ENCODE data around the gene KLF13. TPM values are rescaled to one million over a fixed set of nuclear protein-coding genes. Genes with fewer than 3 reads are reported as not detected.

Gene KLF13
- total and polyA plus RNA-seq, 4 donors: 27.2 to 58.7 (median 33.6) TPM

DNA sequence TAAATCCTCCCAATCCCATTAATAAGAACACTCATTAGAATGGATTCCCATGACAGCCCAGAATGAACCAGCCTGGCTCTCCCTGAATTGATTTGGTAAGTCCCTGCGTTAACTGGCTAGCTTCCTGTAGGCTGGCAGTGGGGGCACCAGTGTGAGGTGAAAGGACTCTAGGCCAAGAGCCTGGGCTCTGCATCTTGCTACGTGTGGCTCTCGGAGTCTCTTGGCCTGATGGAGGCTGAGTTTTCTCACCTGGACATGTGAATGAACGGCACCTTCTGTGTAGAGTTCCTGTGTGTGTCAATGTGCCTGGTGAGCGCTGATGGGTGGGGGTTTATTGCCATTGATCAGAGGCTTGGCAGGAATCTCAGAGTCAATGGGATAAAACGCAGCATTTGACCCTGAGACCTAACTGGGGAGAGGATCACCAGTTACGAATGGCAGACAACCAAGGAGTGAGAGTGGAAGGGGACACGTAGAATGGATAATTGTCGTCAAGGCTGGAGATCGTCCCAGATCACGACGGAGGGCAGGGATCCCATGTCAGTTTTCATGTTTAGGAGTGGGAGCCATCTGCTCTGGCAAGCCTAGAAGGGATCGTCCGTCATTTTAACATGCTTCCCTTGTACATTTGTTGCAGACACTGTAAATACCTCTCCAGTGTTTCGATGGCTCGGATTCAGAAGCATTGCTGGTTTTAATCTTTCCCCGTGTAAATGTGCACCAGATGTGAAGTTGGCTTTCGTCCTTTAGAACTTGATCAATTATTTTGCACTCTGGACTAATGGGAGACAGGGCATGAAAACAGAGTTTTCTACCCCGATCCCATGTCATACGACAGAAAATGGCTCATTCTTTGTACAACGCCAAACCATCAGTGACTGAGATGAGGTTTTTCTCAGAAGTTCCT, 9.0 kb upstream of the KLF13 start:
- intact Hi-C loops (cut with DNase I): loop anchor here in 1 of 2 donors (10.0 kb wide), 1 partner anchor 63 kb away; no protein-coding TSS in a partner anchor

DNA sequence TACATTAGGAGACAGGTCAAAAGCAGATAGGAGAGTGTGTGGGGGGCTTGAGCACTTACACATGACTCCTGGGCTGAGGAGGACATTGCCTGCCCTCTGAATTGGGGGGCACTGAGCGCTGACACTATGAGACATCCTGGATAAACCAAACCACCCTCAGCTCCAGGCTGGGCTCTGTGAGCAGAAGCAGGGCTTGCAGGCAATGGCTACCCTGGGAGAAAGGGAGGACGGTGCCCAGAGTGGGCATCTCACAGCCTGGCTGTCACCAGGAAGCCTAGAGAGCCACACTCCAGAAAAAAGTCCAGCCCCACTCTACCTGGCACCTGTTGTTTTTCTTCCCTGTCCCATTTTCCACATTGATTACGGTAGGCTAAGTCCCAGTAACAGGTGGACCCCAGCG, 8.2 kb upstream of the KLF13 start:
- Histone ChIP-seq H3K9me3 (ENCODE audit: control insufficient read depth, low read length) (peaks cover 3% of the 10 kb centered on the region), H3K27me3 (ENCODE audit: control insufficient read depth in 1 of 2, insufficient read depth in 2 of 2, low read length in 1 of 2) (no peaks in the 10 kb centered on the region), H3K36me3 (ENCODE audit: control insufficient read depth in 1 of 2, insufficient read depth in 2 of 2, low read length in 1 of 2) (no peaks in the 10 kb centered on the region), H3K27ac (ENCODE audit: low read depth in 1 of 2, low read length in 2 of 2) (no peak overlapping the region), H3K4me3 (ENCODE audit: low read length in 2 of 2) (no peak overlapping the region), H3K4me1 (ENCODE audit: control insufficient read depth in 1 of 2, insufficient read depth in 2 of 2, low read length in 2 of 2) (no peaks in the 10 kb centered on the region)
- intact Hi-C loops (cut with DNase I): loop anchor here in 1 of 2 donors (10.0 kb wide), 1 partner anchor 64 kb away; no protein-coding TSS in a partner anchor
- DNase-seq (no peak), ATAC-seq (ENCODE audit: low FRiP score) (no peak)
- WGBS, 2 donors: 89 to 92% methylated on average over 4 of the region's 4 CpGs

More for the DNA sequence above, 9.0 kb upstream of the KLF13 start:
- DNase-seq (no peak), ATAC-seq (ENCODE audit: low FRiP score) (no peak)
- Histone ChIP-seq H3K9me3 (ENCODE audit: control insufficient read depth, low read length) (peaks cover 3% of the 10 kb centered on the region), H3K27me3 (ENCODE audit: control insufficient read depth in 1 of 2, insufficient read depth in 2 of 2, low read length in 1 of 2) (no peaks in the 10 kb centered on the region), H3K27ac (ENCODE audit: low read depth in 1 of 2, low read length in 2 of 2) (no peak overlapping the region), H3K4me1 (ENCODE audit: control insufficient read depth in 1 of 2, insufficient read depth in 2 of 2, low read length in 2 of 2) (no peaks in the 10 kb centered on the region), H3K36me3 (ENCODE audit: control insufficient read depth in 1 of 2, insufficient read depth in 2 of 2, low read length in 1 of 2) (no peaks in the 10 kb centered on the region), H3K4me3 (ENCODE audit: low read length in 2 of 2) (no peak overlapping the region)
- WGBS, 2 donors: 69 to 72% methylated on average over 21 of the region's 21 CpGs

DNA sequence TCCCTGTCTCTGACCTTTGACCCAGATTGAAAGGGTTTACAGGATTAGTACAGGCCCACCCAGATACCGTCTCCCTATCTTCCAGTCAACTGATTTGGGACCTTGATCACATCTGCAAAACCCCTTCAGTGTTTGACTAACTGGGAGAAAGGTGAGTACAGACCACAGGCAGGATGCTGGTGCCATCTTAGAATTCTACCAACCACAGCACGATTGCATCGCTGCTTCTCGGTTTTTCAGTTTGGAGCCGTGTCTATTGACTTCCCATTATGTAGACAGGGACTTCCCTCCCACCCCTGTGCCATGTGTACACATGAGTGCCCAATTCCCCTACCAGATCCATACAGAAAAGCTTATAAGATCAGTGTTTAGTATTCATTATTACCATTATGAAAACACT, 6.6 kb upstream of the KLF13 start:
- DNase-seq: no peak
- intact Hi-C loops (cut with DNase I): loop anchor here (10.0 kb wide), 6 partner anchors 95 to 545 kb away; partner anchors contain the start of gene MTMR10 (in 1 of the 2)
- H3K36me3 ChIP-seq (ENCODE audit: control insufficient read depth in 1 of 2, insufficient read depth in 2 of 2, low read length in 1 of 2): no peaks in the 10 kb centered on the region

DNA sequence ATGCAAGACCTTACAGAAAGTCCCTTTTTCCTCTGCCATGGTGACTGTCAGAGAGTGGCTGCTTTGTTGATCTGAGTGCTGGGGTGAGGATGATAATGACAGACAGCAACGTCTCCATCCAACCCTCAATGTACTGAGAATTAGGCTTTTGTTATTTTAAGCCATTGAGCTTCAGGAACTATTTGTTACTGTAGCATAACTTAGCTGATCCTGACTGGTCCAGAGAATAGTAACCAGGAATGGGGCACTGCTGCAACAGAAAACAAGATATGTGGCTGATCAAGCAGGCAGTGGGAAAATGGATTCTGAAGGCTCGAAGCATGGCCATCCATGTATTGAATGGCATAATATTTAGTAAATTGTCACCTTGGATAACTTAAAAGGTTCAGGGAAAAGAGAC, 5.2 kb upstream of the KLF13 start:
- ATAC-seq (ENCODE audit: low FRiP score) (no peak), DNase-seq (no peak)
- Histone ChIP-seq H3K36me3 (ENCODE audit: control insufficient read depth in 1 of 2, insufficient read depth in 2 of 2, low read length in 1 of 2) (no peaks in the 10 kb centered on the region), H3K9me3 (ENCODE audit: control insufficient read depth, low read length) (no peaks in the 10 kb centered on the region), H3K4me3 (ENCODE audit: low read length in 2 of 2) (no peak overlapping the region), H3K4me1 (ENCODE audit: control insufficient read depth in 1 of 2, insufficient read depth in 2 of 2, low read length in 2 of 2) (peaks cover 0 to 3% of the 10 kb centered on the region in 2 donors), H3K27me3 (ENCODE audit: control insufficient read depth in 1 of 2, insufficient read depth in 2 of 2, low read length in 1 of 2) (no peaks in the 10 kb centered on the region), H3K27ac (ENCODE audit: low read depth in 1 of 2, low read length in 2 of 2) (no peak overlapping the region)
- intact Hi-C loops (cut with DNase I): loop anchor here (10.0 kb wide), 6 partner anchors 97 to 543 kb away; partner anchors contain the start of gene MTMR10 (in 1 of the 2)
- 91% methylated on average over 2 of the region's 2 CpGs for WGBS, 2 donors

More for the DNA sequence above, 6.6 kb upstream of the KLF13 start:
- Histone ChIP-seq H3K27me3 (ENCODE audit: control insufficient read depth in 1 of 2, insufficient read depth in 2 of 2, low read length in 1 of 2) (no peaks in the 10 kb centered on the region), H3K27ac (ENCODE audit: low read depth in 1 of 2, low read length in 2 of 2) (no peak overlapping the region), H3K9me3 (ENCODE audit: control insufficient read depth, low read length) (no peaks in the 10 kb centered on the region), H3K4me3 (ENCODE audit: low read length in 2 of 2) (no peak overlapping the region), H3K4me1 (ENCODE audit: control insufficient read depth in 1 of 2, insufficient read depth in 2 of 2, low read length in 2 of 2) (peaks cover 0 to 1% of the 10 kb centered on the region in 2 donors)
- WGBS, 2 donors: 88 to 91% methylated on average over 5 of the region's 5 CpGs
- no peak for ATAC-seq (ENCODE audit: low FRiP score)

DNA sequence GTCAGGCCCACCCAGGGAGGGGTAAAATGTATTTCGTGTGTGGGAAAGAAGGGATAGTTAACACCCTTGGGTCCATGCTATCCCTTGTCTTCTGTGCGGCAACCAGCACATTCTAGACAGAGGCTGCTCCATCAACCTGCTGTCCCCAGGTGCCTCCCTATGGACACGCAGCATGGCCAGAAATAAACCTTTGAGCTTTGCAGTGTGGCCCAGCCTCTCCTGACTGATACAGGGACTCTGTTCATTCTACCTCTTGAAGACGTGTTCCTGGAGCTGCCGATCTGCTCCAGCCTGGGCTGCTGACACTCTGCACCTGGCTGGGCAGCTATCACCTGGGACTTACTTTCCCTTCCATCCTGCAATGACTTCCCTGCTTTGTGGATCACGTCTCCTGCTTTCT, 4.1 kb upstream of the KLF13 start:
- Histone ChIP-seq H3K4me1 (ENCODE audit: control insufficient read depth in 1 of 2, insufficient read depth in 2 of 2, low read length in 2 of 2) (peaks cover 0 to 3% of the 10 kb centered on the region in 2 donors), H3K27ac (ENCODE audit: low read depth in 1 of 2, low read length in 2 of 2) (no peak overlapping the region), H3K4me3 (ENCODE audit: low read length in 2 of 2) (no peak overlapping the region), H3K36me3 (ENCODE audit: control insufficient read depth in 1 of 2, insufficient read depth in 2 of 2, low read length in 1 of 2) (no peaks in the 10 kb centered on the region), H3K27me3 (ENCODE audit: control insufficient read depth in 1 of 2, insufficient read depth in 2 of 2, low read length in 1 of 2) (no peaks in the 10 kb centered on the region), H3K9me3 (ENCODE audit: control insufficient read depth, low read length) (no peaks in the 10 kb centered on the region)
- intact Hi-C loops (cut with DNase I): loop anchor here (10.0 kb wide), 6 partner anchors 98 to 542 kb away; partner anchors contain the start of gene MTMR10 (in 1 of the 2)
- ATAC-seq (ENCODE audit: low FRiP score) (no peak), DNase-seq (no peak)
- WGBS, 2 donors: 74 to 77% methylated on average over 6 of the region's 6 CpGs

DNA sequence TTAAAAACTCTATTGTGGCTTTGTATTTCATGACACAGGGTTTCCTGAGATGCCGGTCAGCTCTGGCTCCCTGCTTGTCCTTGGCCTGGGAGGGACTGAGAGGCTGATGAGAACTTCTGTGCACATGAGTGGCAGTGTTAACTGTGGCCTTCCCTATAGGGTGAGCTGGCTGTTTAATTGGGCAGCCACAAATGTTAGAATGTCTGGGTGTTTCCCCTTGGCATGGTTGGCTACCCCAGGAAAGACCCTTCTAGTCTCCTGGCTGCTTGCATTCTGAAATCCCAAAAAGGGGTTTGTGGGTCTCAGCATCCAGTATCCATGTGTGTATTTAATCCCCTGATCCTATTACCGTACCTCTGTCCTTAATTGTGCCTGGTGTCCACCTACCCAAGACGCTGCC, 3.0 kb upstream of the KLF13 start:
- H3K27ac ChIP-seq (ENCODE audit: low read depth in 1 of 2, low read length in 2 of 2): no peak overlapping the region
- DNase-seq (no peak), ATAC-seq (ENCODE audit: low FRiP score) (no peak)
- no peaks in the 10 kb centered on the region for H3K36me3 ChIP-seq (ENCODE audit: control insufficient read depth in 1 of 2, insufficient read depth in 2 of 2, low read length in 1 of 2)
- intact Hi-C loops (cut with DNase I): loop anchor here (10.0 kb wide), 6 partner anchors 99 to 541 kb away; partner anchors contain the start of gene MTMR10 (in 1 of the 2)
- 91 to 98% methylated on average over 3 of the region's 3 CpGs for WGBS, 2 donors
- no peak overlapping the region for H3K4me3 ChIP-seq (ENCODE audit: low read length in 2 of 2)
- peaks cover 0 to 3% of the 10 kb centered on the region in 2 donors for H3K4me1 ChIP-seq (ENCODE audit: control insufficient read depth in 1 of 2, insufficient read depth in 2 of 2, low read length in 2 of 2)
- H3K27me3 ChIP-seq (ENCODE audit: control insufficient read depth in 1 of 2, insufficient read depth in 2 of 2, low read length in 1 of 2): no peaks in the 10 kb centered on the region
- no peaks in the 10 kb centered on the region for H3K9me3 ChIP-seq (ENCODE audit: control insufficient read depth, low read length)

DNA sequence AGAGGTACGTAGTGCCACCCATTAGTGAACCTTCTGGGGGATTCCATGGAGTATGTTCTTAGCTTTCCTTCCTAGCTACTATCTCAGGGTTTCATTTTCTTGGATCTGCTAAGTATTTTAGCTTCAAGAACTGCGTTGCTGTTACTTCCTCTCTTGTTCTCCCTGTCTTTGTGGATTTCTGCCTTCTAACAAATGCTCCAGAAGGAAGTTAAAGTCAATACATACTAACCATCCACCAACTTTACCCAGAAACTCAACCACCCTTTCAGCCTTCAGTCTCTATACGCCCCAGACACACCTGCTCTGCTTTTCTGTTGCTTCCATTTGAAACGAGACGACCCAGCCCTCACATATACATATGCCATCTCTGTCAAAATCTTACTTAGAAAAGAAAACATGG, 2.4 kb upstream of the KLF13 start:
- no peaks in the 10 kb centered on the region for H3K9me3 ChIP-seq (ENCODE audit: control insufficient read depth, low read length)
- no peaks in the 10 kb centered on the region for H3K27me3 ChIP-seq (ENCODE audit: control insufficient read depth in 1 of 2, insufficient read depth in 2 of 2, low read length in 1 of 2)
- DNase-seq (no peak), ATAC-seq (ENCODE audit: low FRiP score) (no peak)
- H3K4me3 ChIP-seq (ENCODE audit: low read length in 2 of 2): no peak overlapping the region
- 73 to 77% methylated on average over 5 of the region's 5 CpGs for WGBS, 2 donors
- H3K36me3 ChIP-seq (ENCODE audit: control insufficient read depth in 1 of 2, insufficient read depth in 2 of 2, low read length in 1 of 2): no peaks in the 10 kb centered on the region
- H3K27ac ChIP-seq (ENCODE audit: low read depth in 1 of 2, low read length in 2 of 2): no peak overlapping the region
- intact Hi-C loops (cut with DNase I): loop anchor here (10.0 kb wide), 6 partner anchors 99 to 541 kb away; partner anchors contain the start of gene MTMR10 (in 1 of the 2)
- peaks cover 0 to 3% of the 10 kb centered on the region in 2 donors for H3K4me1 ChIP-seq (ENCODE audit: control insufficient read depth in 1 of 2, insufficient read depth in 2 of 2, low read length in 2 of 2)

DNA sequence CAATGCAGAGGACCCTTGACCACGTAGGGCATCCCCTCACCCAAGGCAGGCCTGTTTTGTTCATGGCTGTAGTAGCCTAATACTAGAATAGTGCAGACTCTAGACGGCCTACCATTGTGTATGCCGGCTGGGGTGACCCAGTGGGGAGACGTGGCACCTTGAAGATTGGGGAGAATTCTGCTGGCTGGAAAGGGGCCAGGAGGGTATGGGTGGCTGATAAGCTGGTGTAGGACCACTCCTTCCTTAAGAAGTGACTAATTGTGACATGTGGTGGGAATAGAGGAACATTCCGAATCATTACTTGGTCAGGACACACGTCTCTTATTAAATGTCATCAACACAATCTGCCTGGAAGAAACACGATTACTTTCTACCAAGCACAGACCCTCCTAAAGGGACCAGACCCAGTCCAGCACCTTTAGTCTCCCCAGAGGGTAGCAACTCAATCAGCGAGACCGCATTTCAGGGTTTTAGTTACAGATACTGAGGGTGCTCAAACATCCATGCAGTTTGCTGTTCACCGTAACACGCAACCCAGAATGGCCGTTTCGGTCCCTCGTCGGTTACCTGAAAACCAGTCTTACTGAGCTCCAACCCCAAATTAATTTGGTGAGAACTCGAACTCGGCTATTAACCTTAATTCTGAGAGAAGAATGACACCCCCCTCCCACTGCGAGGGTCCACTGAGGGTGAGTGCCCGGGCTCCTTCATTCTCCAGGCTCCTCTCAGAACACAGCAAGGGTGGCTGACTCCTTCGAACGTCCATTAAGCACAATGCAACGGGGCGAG, 1.6 kb upstream of the KLF13 start:
- intact Hi-C loops (cut with DNase I): loop anchor here (5.0 to 10.0 kb wide), 8 partner anchors 42 to 540 kb away; partner anchors contain the start of gene MTMR10 (in 1 of the 2)

More for the DNA sequence above, 1.6 kb upstream of the KLF13 start:
- H3K4me3 ChIP-seq (ENCODE audit: low read length in 2 of 2): peak overlapping the region; percentile 69 to 70
- DNase-seq: no peak
- no peaks in the 10 kb centered on the region for H3K36me3 ChIP-seq (ENCODE audit: control insufficient read depth in 1 of 2, insufficient read depth in 2 of 2, low read length in 1 of 2)
- H3K9me3 ChIP-seq (ENCODE audit: control insufficient read depth, low read length): no peaks in the 10 kb centered on the region
- no peaks in the 10 kb centered on the region for H3K27me3 ChIP-seq (ENCODE audit: control insufficient read depth in 1 of 2, insufficient read depth in 2 of 2, low read length in 1 of 2)
- peaks cover 0 to 3% of the 10 kb centered on the region in 2 donors for H3K4me1 ChIP-seq (ENCODE audit: control insufficient read depth in 1 of 2, insufficient read depth in 2 of 2, low read length in 2 of 2)
- ATAC-seq (ENCODE audit: low FRiP score): no peak
- 63 to 64% methylated on average over 23 of the region's 23 CpGs for WGBS, 2 donors
- peak overlapping the region; percentile 81 to 91 for H3K27ac ChIP-seq (ENCODE audit: low read depth in 1 of 2, low read length in 2 of 2)
